ENCODE measurements around the gene DPP7.
A peak's percentile ranks its signal among the peaks of the same experiment; 100 is the strongest.
"Not testable (repeated sequence)": the region's sequence is repeated elsewhere in the genome, so short reads cannot be mapped to it uniquely, and the experiment has no call there.

DPP7 gene

GRCh38 chr9:137128862-137129455 is 14.4 kb upstream of the DPP7 start:
- peak; percentile 34 for DNase-seq

DNA sequence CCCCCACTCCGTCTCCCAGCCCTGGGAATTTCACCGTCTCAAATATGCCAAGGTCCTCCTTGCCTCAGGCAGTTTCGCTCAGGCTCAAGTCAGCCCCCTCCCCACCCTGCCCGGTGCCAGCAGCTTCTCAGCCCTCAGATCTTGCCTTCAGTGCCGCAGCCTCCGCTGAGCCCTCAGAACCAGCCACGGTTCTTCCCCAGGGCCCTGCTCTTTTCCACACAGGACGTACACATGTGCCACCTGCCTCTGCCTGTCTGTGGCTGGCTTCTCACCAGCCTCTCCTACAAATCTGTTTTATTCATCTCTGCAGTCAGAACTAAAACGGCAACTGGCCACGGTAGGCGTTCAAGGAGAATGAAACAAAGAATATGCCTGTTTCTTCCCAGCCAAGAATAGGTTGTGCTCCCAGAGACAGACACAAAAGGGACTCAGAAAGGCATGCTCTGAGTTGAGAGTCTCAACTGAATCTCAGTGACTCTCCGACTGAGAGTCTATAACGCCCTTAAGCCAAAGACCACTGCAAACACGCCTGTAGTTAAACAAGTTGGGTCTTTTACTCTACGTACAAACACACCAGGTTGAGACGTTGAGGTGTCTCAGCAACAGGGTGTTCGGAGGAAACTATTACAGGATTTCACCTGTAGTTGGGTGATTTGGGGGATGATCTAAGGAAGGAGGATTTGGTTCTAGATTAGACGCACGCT is 13.8 kb upstream of the DPP7 start:
- DNase-seq = no peak

- DNase-seq = peak; percentile 85
Observed at GRCh38 chr9:137127301-137128157, 13.0 kb upstream of the DPP7 start.

DNA sequence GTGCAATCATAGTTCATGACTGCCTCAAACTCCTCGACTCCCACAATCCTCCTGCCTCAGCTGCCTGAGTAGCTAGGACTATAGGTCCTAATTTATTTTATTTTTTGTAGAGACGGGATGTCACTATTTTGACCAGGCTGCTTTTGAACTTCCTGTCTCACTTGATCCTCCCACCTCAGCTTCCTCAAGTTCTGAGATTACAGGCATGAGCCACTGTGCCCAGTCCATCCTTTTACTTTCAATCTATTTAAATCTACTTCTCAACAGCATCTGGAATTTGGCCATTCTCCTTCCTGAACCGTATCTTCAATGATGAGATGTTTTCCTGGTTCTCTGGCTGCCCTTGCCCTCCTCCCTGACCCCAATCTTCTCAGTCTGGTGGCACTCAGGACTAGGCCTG is 12.3 kb upstream of the DPP7 start:
- DNase-seq = peak; percentile 38

DNA sequence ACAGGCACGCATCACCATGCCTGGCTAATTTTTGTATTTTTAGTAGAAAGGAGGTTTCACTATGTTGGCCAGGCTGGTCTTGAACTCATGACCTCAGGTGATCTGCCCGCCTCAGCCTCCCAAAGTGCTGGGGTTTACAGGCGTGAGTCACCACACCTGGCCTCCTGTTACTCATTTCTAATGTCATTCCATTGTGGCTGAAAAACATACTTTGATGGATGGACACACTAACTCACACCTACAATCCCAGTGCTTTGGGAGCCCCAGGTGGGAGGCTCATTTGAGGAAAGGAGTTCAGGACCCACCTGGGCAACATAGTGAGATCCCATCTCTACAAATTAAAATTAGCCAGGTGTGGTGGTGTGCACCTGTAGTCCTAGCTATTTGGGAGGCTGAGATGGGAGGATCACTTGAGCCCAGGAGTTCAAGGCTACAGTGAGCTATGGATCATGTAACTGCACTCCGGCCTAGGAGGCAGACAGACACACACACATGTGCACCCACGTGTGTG is 9.5 kb upstream of the DPP7 start:
- DNase-seq = not testable (repeated sequence)

DNA sequence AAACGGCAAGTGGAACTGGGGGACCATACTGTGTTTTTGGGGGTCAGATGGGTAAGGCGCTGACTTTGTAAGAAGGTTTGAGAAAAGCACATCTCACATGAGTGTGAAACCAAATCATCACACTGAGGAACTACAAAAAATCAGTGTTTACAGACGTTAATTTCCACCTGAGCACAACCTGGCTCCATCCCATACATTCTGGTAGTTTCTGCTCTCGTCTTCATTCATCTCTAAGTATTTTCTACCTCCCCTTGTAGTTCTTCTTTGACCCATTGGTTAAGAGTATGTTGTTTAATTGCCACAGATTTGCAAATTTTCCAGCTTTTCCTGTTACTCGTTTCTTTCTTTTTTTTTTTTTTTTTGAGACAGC is 8.9 kb upstream of the DPP7 start:
- DNase-seq = no peak

- DNase-seq = not testable (repeated sequence)
Observed at GRCh38 chr9:137122796-137123467, 8.4 kb upstream of the DPP7 start.

DNA sequence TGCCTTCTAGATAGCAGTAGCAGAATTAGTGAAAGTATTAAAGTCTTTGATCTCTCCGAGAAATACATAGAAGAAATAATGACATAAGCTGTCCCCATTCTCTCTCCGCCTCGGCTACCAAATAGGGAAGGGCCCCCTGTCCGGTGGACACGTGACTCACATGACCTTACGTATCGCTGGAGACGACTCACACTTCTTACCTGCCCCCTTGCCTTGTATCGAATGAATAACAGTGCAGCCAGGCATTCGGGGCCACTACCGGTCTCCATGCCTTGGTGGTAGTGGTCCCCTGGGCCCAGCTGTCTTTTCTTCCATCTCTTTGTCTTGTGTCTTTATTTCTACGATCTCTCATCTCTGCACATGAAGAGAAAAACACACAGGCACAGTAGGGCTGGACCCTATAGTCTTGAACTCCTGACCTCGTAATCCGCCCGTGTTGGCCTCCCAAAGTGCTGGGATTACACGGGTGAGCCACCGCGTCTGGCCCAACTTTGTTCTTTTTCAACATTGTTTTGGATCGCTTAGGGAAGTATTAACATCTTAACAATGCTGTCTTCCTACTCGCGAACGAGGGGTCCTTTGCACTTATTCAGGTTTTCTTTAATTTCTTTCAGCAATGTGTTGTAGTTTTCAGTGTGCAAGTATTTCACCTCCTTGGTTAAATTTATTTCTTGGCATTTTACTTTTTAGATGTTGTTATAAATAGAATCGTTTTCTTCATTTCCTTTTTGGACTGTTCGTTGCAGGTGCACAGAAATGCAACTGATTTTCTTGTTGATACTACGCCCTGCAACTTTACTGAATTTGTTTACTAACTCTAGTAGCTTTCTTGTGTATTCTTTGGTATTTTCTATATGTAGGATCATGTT is 7.6 kb upstream of the DPP7 start:
- not testable (repeated sequence) for DNase-seq

DNA sequence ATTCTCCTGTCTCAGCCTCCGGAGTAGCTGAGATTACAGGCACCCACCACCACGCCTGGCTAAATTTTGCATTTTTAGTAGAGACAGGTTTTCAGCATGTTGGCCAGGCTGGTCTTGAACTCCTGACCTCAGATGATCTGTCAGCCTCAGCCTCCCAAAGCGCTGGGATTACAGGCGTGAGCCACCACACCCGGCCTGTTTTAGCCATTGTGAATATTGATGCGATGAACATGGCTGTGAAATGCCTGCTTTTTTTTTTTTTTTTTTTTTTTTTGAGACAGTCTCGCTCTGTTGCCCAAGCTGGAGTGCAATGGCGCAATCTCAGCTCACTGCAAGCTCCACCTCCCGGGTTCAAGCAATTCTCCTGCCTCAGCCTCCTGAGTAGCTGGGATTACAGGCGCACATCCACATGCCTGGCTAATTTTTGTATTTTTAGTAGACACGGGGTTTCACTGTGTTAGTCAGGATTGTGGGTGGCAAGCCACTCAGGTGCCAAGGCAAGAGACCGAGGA is 3.6 kb upstream of the DPP7 start:
- DNase-seq = peak; percentile 29

- no peak for DNase-seq
Observed at GRCh38 chr9:137117269-137117731, 2.8 kb upstream of the DPP7 start.

- no peak for DNase-seq
Observed at GRCh38 chr9:137116728-137117127, 2.2 kb upstream of the DPP7 start.

DNA sequence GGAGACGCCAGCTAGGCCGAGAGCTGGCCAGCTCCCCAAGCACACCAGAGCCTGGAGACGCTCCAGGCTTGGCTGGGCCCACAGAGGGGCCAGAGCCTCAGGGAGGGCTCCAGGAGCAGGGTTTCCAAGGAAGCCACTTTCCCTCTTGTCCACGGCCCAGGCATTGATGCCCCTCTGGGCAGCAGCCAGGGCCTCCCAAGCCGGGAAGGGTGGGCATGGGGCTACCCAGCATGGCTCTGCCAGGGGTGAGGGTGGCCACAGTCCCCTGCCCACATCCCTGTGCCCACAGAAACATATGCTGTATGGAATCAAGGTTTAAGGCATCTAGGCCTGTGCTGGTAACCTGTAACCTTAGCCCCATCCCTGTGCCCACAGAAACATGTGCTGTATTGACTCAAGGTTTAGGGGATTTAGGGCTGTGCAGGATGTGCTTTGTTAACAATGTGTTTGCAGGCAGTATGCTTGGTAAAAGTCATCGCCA is 1.5 kb upstream of the DPP7 start:
- no peak for DNase-seq

DNA sequence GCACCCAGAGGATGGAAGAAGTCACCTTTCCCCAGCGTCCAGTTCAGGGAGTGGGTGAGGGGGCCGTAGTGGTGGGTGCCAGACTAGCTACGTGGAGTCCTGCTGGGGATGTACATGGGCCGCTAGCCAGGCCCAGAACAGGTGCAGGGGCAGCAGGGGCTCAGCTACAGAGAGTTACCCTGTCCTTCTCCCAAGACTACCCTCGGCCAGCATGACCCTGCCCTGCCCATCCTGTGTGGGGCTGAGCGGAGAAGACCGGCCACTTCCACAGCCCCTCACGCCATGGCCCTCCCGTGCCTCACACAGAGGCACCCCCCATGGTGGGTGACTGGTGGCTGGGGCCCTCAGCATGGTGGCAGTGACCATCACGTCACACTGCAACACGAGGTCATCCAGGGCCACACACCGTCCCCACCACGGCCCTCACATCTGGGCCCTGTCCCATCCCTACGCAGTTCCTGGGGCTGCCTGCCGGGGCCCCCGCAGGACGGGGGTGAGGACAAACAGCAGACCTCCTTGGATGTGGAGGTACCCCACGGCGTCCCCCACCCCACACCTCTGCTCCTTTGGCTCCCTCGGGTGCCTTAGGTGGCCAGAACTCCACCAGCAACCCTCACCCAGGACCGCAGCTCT is 977 bp upstream of the DPP7 start:
- no peak for DNase-seq

DNA sequence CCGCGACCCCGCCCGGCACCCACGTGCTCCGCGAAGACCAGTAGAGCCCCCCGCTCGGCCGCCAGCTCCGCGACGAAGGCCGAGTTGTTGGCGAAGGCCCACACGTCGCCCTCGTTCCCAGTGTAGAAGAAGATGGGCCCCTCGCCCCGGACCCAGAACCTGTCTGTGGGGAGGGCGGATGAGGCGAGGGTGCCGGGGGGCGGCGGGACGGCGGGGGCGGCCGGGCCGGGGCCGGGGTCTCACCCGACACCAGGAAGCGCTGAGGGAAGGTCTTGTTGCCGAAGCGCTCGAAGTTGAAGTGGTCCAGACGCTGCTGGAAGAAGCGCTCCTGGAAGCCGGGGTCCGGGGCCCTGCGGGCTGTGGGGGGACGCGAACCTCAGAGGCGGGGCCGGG is 317 bp downstream of the DPP7 start:
- no peak for DNase-seq

DNA sequence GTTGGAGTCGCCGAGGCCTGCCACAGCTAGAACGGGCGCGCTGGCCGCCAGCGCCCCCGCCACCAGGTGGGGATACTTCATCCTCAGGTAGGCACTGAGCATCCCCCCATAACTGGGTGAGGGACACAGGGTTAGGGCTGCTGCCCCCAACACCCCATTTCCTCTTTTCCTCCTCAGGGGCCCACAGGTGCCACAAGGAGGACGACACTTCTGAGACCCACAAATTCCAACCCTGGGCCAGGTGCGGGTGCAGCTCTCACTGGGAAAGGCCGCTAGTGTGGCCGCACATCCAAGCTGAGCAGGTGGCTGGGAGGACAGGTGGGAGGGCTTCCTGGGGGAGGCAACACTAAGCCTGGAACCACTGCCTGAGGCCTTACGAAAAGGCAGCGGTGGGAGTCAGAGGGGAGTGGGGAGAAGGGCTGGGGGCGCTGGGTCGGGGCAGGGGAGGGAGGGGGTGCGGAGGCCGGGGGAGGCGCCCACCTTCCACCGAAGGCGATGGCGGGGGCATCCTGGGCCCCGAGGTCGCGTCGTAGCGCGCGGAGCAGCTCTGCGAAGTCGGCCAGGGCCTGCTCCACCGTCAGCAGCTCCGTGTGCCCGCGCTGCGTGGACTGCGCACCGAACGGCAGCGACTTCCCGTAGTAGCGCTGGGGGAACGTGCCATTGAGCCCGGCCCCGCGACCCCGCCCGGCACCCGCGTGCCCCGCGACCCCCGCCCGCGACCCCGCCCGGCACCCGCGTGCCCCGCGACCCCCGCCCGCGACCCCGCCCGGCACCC is 961 bp downstream of the DPP7 start:
- DNase-seq = no peak

DNA sequence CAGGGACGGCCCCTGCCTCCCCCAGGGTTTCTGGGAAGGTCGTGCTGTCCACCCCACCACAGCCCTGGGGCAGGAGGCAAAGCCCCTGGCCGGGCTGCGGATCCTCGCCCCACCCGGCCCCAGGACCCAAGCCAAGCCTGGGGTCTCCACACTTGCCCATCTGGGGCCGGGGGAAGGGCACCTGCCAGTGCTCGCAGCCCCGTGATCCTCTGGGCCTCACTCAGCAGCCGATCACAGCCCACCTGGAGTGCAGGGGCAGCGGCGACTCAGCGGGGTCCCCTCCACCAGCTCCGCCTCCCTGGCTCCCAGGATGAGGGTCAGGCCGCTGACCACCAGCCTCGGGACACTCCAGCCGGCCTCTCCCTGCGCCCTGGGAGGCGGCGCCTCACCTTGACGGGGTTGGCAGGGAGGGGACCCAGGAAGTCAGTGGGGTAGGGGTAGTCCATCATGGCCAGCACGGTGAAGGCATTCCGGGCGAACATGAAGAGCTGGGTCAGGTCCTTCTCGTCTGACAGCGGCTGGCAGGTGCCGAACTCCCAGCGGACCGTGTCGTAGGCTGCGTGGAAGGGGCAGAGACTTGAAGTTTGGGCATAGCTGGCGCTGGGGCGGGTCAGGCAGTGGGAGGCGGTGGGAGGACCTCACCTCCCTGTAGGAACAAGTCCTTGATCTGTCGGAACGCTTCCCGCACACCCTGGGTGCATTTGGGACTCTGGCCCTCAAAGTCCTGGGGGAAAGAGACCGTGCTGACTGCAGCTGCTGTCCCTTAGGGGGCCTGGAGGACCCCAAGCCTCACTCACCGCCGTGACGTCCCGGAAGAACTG is 1.8 kb downstream of the DPP7 start:
- no peak for DNase-seq

- no peak for DNase-seq
Observed at GRCh38 chr9:137111788-137112563, 2.6 kb downstream of the DPP7 start.

Data from MV-4-11 (cell line).